ENCODE measurements around the gene SHCBP1L.
A peak's percentile ranks its signal among the peaks of the same experiment; 100 is the strongest.

The SHCBP1L gene

GRCh38 chr1:182897696-182898095 lies 55.3 kb downstream of the SHCBP1L start:
- DNase-seq (ENCODE audit: low read depth), result no peak
- no peak for TF ChIP-seq MAX (IDR thresholded peaks at IDR 0.05; ENCODE audit: low read depth, low read length)
- no peak for TF ChIP-seq CTCF (IDR thresholded peaks at IDR 0.05; ENCODE audit: low read depth, low read length)
- no peak for TF ChIP-seq POLR2A (IDR thresholded peaks at IDR 0.05; ENCODE audit: extremely low read depth, insufficient read length)
- TF ChIP-seq MYC (IDR thresholded peaks at IDR 0.05; ENCODE audit: low read depth, low read length), result no peak
- no peak overlapping the region for H3K4me3 ChIP-seq (ENCODE audit: low read depth, low read length)

- H3K4me3 ChIP-seq (ENCODE audit: low read depth, low read length), result no peak overlapping the region
- no peak for TF ChIP-seq CTCF (IDR thresholded peaks at IDR 0.05; ENCODE audit: low read depth, low read length)
- no peak for TF ChIP-seq MYC (IDR thresholded peaks at IDR 0.05; ENCODE audit: low read depth, low read length)
- no peak for TF ChIP-seq MAX (IDR thresholded peaks at IDR 0.05; ENCODE audit: low read depth, low read length)
- no peak for TF ChIP-seq POLR2A (IDR thresholded peaks at IDR 0.05; ENCODE audit: extremely low read depth, insufficient read length)
- no peak for DNase-seq (ENCODE audit: low read depth)
Observed at GRCh38 chr1:182890927-182891610, 61.9 kb downstream of the SHCBP1L start.

GRCh38 chr1:182889997-182890396 lies 63.0 kb downstream of the SHCBP1L start:
- TF ChIP-seq CTCF (IDR thresholded peaks at IDR 0.05; ENCODE audit: low read depth, low read length), result no peak
- TF ChIP-seq POLR2A (IDR thresholded peaks at IDR 0.05; ENCODE audit: extremely low read depth, insufficient read length), result no peak
- peak; percentile 99 for TF ChIP-seq MAX (IDR thresholded peaks at IDR 0.05; ENCODE audit: low read depth, low read length)
- peak; percentile 82 for TF ChIP-seq MYC (IDR thresholded peaks at IDR 0.05; ENCODE audit: low read depth, low read length)
- no peak overlapping the region for H3K4me3 ChIP-seq (ENCODE audit: low read depth, low read length)
- peak; percentile 78 for DNase-seq (ENCODE audit: low read depth)

- peak; percentile 21 for DNase-seq (ENCODE audit: low read depth)
- TF ChIP-seq POLR2A (IDR thresholded peaks at IDR 0.05; ENCODE audit: extremely low read depth, insufficient read length), result no peak
- no peak overlapping the region for H3K4me3 ChIP-seq (ENCODE audit: low read depth, low read length)
Observed at GRCh38 chr1:182888736-182889531, 64.0 kb downstream of the SHCBP1L start.

GRCh38 chr1:182886985-182887384 lies 66.0 kb downstream of the SHCBP1L start:
- DNase-seq (ENCODE audit: low read depth), result no peak
- no peak for TF ChIP-seq MYC (IDR thresholded peaks at IDR 0.05; ENCODE audit: low read depth, low read length)
- no peak for TF ChIP-seq MAX (IDR thresholded peaks at IDR 0.05; ENCODE audit: low read depth, low read length)
- no peak for TF ChIP-seq CTCF (IDR thresholded peaks at IDR 0.05; ENCODE audit: low read depth, low read length)
- no peak for TF ChIP-seq POLR2A (IDR thresholded peaks at IDR 0.05; ENCODE audit: extremely low read depth, insufficient read length)
- H3K4me3 ChIP-seq (ENCODE audit: low read depth, low read length), result no peak overlapping the region

GRCh38 chr1:182885591-182885990 lies 67.4 kb downstream of the SHCBP1L start:
- no peak for TF ChIP-seq POLR2A (IDR thresholded peaks at IDR 0.05; ENCODE audit: extremely low read depth, insufficient read length)
- TF ChIP-seq CTCF (IDR thresholded peaks at IDR 0.05; ENCODE audit: low read depth, low read length), result no peak
- TF ChIP-seq MYC (IDR thresholded peaks at IDR 0.05; ENCODE audit: low read depth, low read length), result no peak
- TF ChIP-seq MAX (IDR thresholded peaks at IDR 0.05; ENCODE audit: low read depth, low read length), result no peak
- no peak for DNase-seq (ENCODE audit: low read depth)

More at GRCh38 chr1:182885591-182885990, 67.4 kb downstream of the SHCBP1L start:
- H3K4me3 ChIP-seq (ENCODE audit: low read depth, low read length), result no peak overlapping the region

Data from NB4 (cell line).